Keratinocyte (primary cell): ENCODE measurements around the gene TBCD. TPM values are rescaled to one million over a fixed set of nuclear protein-coding genes. Genes with fewer than 3 reads are reported as not detected.

Source experiments
- DNase-seq: peaks from one replicate; pipeline ENCODE4 v3.0.0-alpha.2; 2011; ENCODE audit warnings: low read depth, missing footprints, low spot score
- FAIRE-seq: peaks from 2 replicates; lab custom pipeline; 2011; peaks lifted over from hg19 to GRCh38; lab: Jason Lieb, UNC
- H2AFZ ChIP-seq: 2 replicates; pipeline ENCODE4 v1.6.0; 2012; ENCODE audit warnings: low read length, control low read depth, inconsistent platforms; ENCODE audit not compliant: control insufficient read depth
- H3K27ac ChIP-seq: 2 replicates; pipeline ENCODE4 v1.5.1; 2011; ENCODE audit warnings: low read length; ENCODE audit not compliant: control insufficient read depth, insufficient read depth
- H3K27me3 ChIP-seq: 3 replicates; pipeline ENCODE4 v1.6.0; 2011; ENCODE audit warnings: low read length; ENCODE audit not compliant: control insufficient read depth, insufficient read depth; ENCODE audit errors: extremely low read depth
- H3K36me3 ChIP-seq, 2 experiments: 2 replicates in 1 of 2; 3 replicates in 1 of 2; pipeline ENCODE4 v1.5.1; 2011; ENCODE audit warnings: low read length in 2 of 2, mild to moderate bottlenecking in 1 of 2; ENCODE audit not compliant: control insufficient read depth in 2 of 2, insufficient read depth in 2 of 2; ENCODE audit errors: extremely low read depth in 1 of 2
- H3K4me1 ChIP-seq: 3 replicates; pipeline ENCODE4 v1.5.1; 2011; ENCODE audit warnings: low read length; ENCODE audit not compliant: control insufficient read depth, insufficient read depth; ENCODE audit errors: extremely low read depth
- H3K4me2 ChIP-seq: 3 replicates; pipeline ENCODE4 v1.6.0; 2011; ENCODE audit warnings: low read depth, low read length; ENCODE audit not compliant: control insufficient read depth, insufficient read depth; ENCODE audit errors: extremely low read depth
- H3K4me3 ChIP-seq, 3 experiments: fragments of 200-600 bp in 1 of 3; sonication (generic) in 1 of 3; 2 replicates in 2 of 3; 3 replicates in 1 of 3; pipeline ENCODE4 v1.5.1; 2011 to 2016; ENCODE audit warnings: low read length in 3 of 3, mild to moderate bottlenecking in 3 of 3, control low read depth in 2 of 3, inconsistent platforms in 1 of 3, low read depth in 1 of 3, mixed read lengths in 1 of 3, mixed run types in 1 of 3, moderate library complexity in 1 of 3; ENCODE audit not compliant: control insufficient read depth in 2 of 3, insufficient read depth in 2 of 3; ENCODE audit errors: extremely low read depth in 1 of 3
- H3K79me2 ChIP-seq: 2 replicates; pipeline ENCODE4 v1.6.0; 2012; ENCODE audit warnings: low read length; ENCODE audit not compliant: control insufficient read depth, insufficient read depth
- H3K9ac ChIP-seq: 3 replicates; pipeline ENCODE4 v1.6.0; 2011; ENCODE audit warnings: low read length; ENCODE audit not compliant: control insufficient read depth, insufficient read depth; ENCODE audit errors: extremely low read depth
- H3K9me1 ChIP-seq: 3 replicates; pipeline ENCODE4 v1.6.0; 2011; ENCODE audit warnings: low read length; ENCODE audit not compliant: control insufficient read depth, insufficient read depth; ENCODE audit errors: extremely low read depth
- H3K9me3 ChIP-seq: 2 replicates; pipeline ENCODE4 v1.5.1; 2012; ENCODE audit warnings: low read depth, low read length; ENCODE audit not compliant: control insufficient read depth
- H4K20me1 ChIP-seq: 3 replicates; pipeline ENCODE4 v1.6.0; 2011; ENCODE audit warnings: low read length; ENCODE audit not compliant: control insufficient read depth, insufficient read depth; ENCODE audit errors: extremely low read depth
- EZH2 ChIP-seq: IDR thresholded peaks from one replicate; pipeline ENCODE4 v1.6.1; 2012; ENCODE audit warnings: inconsistent platforms, mild to moderate bottlenecking, low read length, moderate library complexity
- dilution Hi-C: fragments of 300-500 bp; cut with MboI; formaldehyde crosslinking; loops from one replicate; pipeline ENCODE4 v1.7.0; 2020; ENCODE audit warnings: low sequenced_read_pairs; ENCODE audit not compliant: extremely low pct_ligation_motif_present
- polyA plus RNA-seq, 5 experiments: library from polyadenylated mRNA; depleted of rRNA in 3 of 5; stranded (reverse) in 3 of 5; stranded (forward) in 1 of 5; unstranded in 1 of 5; fragments of >200 nt; gene quantifications; 1 replicate in 1 of 5; 2 replicates in 3 of 5; 3 replicates in 1 of 5; pipeline versions ENCODE4 v1.2.1 to v1.2.3, GENCODE V29; 2011 to 2012; ENCODE audit warnings: missing spikeins in 2 of 5, low read depth in 1 of 5, low replicate concordance in 1 of 5
- TF ChIP-seq, protein P1 (sequence below), 3 experiments: IDR thresholded peaks in 1 of 3; conservative IDR thresholded peaks in 1 of 3; optimal IDR thresholded peaks in 1 of 3; 2 replicates in 2 of 3; 3 replicates in 1 of 3; pipeline versions ENCODE3 to v1.5.1; 2011; ENCODE audit warnings: low read length in 3 of 3, mild to moderate bottlenecking in 3 of 3, moderate library complexity in 2 of 3, control low read depth in 1 of 3, inconsistent platforms in 1 of 3; ENCODE audit not compliant: insufficient read depth in 2 of 3; ENCODE audit errors: extremely low read depth in 1 of 3

The TBCD gene
- polyA plus RNA-seq, 1 donor (not counting 4 experiments of a cell fraction or from before 2014, with no cell fraction given): 36.2 TPM

DNA sequence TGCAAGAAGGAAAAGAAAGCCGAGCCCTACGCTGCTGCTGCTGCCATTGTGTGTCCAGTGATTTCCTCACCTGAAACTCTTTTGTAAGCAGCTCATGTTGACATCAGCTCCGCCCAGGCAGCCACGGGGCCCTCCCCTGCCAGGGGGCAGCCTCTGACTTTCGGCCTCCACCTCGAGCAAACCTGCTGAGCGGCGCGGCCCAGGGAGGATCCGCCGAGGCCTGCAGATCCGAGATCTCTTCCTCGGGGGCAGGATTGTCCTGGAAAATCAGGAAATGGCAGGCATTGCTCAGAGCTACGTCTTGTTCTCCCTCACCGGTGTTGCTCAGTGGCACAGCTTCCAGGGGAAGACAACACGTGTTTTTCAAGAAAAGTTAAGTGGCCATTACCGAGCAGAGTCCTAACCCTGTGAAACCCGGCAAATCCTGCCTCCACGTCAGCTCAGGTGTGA lies 123.6 kb downstream of the TBCD start:
- Histone ChIP-seq H4K20me1 (no peaks in the 10 kb centered on the region), H3K9me3 (no peaks in the 10 kb centered on the region), H2AFZ (no peak overlapping the region), H3K4me2 (peak overlapping the region; percentile 93), H3K36me3 (peaks cover 11 to 16% of the 10 kb centered on the region in 2 experiments), H3K4me3 (peak overlapping the region; percentile 2 to 55 (median 48)), H3K9me1 (no peaks in the 10 kb centered on the region), H3K4me1 (peaks cover 36% of the 10 kb centered on the region), H3K27me3 (no peaks in the 10 kb centered on the region), H3K27ac (peak overlapping the region; percentile 100), H3K9ac (peak overlapping the region; percentile 95), H3K79me2 (peaks cover 23% of the 10 kb centered on the region)
- DNase-seq: peak; percentile 79
- TF ChIP-seq EZH2: no peak
- TF ChIP-seq, protein P1, sequence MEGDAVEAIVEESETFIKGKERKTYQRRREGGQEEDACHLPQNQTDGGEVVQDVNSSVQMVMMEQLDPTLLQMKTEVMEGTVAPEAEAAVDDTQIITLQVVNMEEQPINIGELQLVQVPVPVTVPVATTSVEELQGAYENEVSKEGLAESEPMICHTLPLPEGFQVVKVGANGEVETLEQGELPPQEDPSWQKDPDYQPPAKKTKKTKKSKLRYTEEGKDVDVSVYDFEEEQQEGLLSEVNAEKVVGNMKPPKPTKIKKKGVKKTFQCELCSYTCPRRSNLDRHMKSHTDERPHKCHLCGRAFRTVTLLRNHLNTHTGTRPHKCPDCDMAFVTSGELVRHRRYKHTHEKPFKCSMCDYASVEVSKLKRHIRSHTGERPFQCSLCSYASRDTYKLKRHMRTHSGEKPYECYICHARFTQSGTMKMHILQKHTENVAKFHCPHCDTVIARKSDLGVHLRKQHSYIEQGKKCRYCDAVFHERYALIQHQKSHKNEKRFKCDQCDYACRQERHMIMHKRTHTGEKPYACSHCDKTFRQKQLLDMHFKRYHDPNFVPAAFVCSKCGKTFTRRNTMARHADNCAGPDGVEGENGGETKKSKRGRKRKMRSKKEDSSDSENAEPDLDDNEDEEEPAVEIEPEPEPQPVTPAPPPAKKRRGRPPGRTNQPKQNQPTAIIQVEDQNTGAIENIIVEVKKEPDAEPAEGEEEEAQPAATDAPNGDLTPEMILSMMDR (optimal IDR thresholded peaks at IDR 0.05 in 1 of 3, IDR thresholded peaks at IDR 0.05 in 1 of 3, conservative IDR thresholded peaks at IDR 0.05 in 1 of 3; ENCODE audit: extremely low read depth in 1 of 3, insufficient read depth in 2 of 3, low read length in 3 of 3): peak in 1 of 3 experiments; percentile 6
- FAIRE-seq: peak; percentile 96
- dilution Hi-C loops: no loop called here

DNA sequence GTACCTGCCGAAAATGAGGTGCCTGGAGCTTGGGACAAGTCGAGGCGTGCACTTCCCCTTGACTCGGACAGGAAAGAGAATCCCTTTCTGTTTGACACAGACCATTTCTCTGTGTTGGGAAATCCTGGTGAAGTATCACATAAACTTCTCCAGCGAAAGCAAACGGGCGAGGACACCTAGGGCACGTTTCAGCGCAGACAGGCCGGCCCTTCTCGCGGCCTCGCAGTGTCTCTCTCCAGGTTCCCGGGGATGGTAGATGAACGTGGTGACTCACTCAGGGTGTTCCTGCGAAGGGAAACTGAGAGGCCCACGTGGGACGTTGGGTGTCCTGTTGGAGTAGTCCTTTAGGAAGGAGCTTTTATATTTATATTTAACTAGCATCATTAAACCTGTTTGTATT lies 124.3 kb downstream of the TBCD start:
- H3K9me1 ChIP-seq: no peaks in the 10 kb centered on the region
- DNase-seq: peak; percentile 78
- peaks cover 31% of the 10 kb centered on the region for H3K79me2 ChIP-seq
- no peaks in the 10 kb centered on the region for H3K27me3 ChIP-seq
- H4K20me1 ChIP-seq: no peaks in the 10 kb centered on the region
- peaks cover 36% of the 10 kb centered on the region for H3K4me1 ChIP-seq
- TF ChIP-seq, protein P1 (optimal IDR thresholded peaks at IDR 0.05 in 1 of 3, IDR thresholded peaks at IDR 0.05 in 1 of 3, conservative IDR thresholded peaks at IDR 0.05 in 1 of 3; ENCODE audit: extremely low read depth in 1 of 3, insufficient read depth in 2 of 3, low read length in 3 of 3): no peak
- TF ChIP-seq EZH2: no peak
- H3K4me3 ChIP-seq: peak overlapping the region in 2 of 3 experiments; percentile 44 to 55
- H2AFZ ChIP-seq: peak overlapping the region; percentile 4
- dilution Hi-C loops: no loop called here
- peak overlapping the region; percentile 100 for H3K27ac ChIP-seq
- H3K9me3 ChIP-seq: no peaks in the 10 kb centered on the region
- peak; percentile 76 for FAIRE-seq
- H3K4me2 ChIP-seq: peak overlapping the region; percentile 93
- H3K36me3 ChIP-seq: peaks cover 8 to 16% of the 10 kb centered on the region in 2 experiments
- H3K9ac ChIP-seq: peak overlapping the region; percentile 95
